PC-9 (cell line): ENCODE measurements around the gene CAPN1. TPM values are rescaled to one million over a fixed set of nuclear protein-coding genes. Genes with fewer than 3 reads are reported as not detected.
A peak's percentile ranks its signal among the peaks of the same experiment; 100 is the strongest.
"Not testable (repeated sequence)": the region's sequence is repeated elsewhere in the genome, so short reads cannot be mapped to it uniquely, and the experiment has no call there.

Source experiments
- BruUV-seq: library from RNA; stranded (reverse); fragments of 400-500 nt; replicated peaks from 2 replicates; lab custom pipeline; 2021; lab: Mats Ljungman, UMichigan
- CTCF ChIA-PET: fragments of 300-600 bp; sonication (Branson Sonifier 250); formaldehyde crosslinking; loops from one replicate; lab custom pipeline; 2022; ENCODE audit warnings: antibody characterized with exemption; lab: Charles Lee
- POLR2A ChIA-PET: fragments of 300-600 bp; sonication (Branson Sonifier 250); formaldehyde crosslinking; loops from one replicate; lab custom pipeline; 2022; ENCODE audit warnings: antibody characterized with exemption; ENCODE audit not compliant: unreplicated experiment; lab: Charles Lee
- DNase-seq, 2 experiments: peaks; one replicate each; pipeline versions ENCODE4 v3.0.0 to v3.0.0-alpha.2; 2015 to 2022; ENCODE audit warnings: mixed read lengths in 1 of 2
- H2AFZ ChIP-seq: fragments of 200-600 bp; sonication (generic); 2 replicates; pipeline ENCODE4 v1.8.1; 2017; ENCODE audit warnings: antibody characterized with exemption
- H3F3A ChIP-seq: fragments of 200-600 bp; sonication (generic); 2 replicates; pipeline ENCODE4 v1.8.1; 2017; ENCODE audit warnings: antibody characterized with exemption, mild to moderate bottlenecking, low read depth; ENCODE audit not compliant: insufficient read depth
- H3K27ac ChIP-seq: fragments of 200-600 bp; sonication (generic); 2 replicates; pipeline ENCODE4 v1.6.1; 2016; ENCODE audit warnings: mixed run types
- H3K27me3 ChIP-seq: fragments of 200-600 bp; sonication (generic); 2 replicates; pipeline ENCODE4 v1.6.1; 2016; ENCODE audit warnings: low read depth, mixed run types; ENCODE audit not compliant: insufficient read depth
- H3K36me3 ChIP-seq: fragments of 200-600 bp; sonication (generic); 2 replicates; pipeline ENCODE4 v1.6.1; 2016; ENCODE audit warnings: low read depth, mixed run types
- H3K4me1 ChIP-seq: fragments of 200-600 bp; sonication (generic); replicated peaks from 2 replicates; pipeline ENCODE4 v1.6.1; 2016; ENCODE audit warnings: mixed run types; ENCODE audit not compliant: insufficient read depth
- H3K4me2 ChIP-seq: fragments of 200-600 bp; sonication (generic); 2 replicates; pipeline ENCODE4 v1.6.1; 2017; ENCODE audit warnings: mixed run types
- H3K4me3 ChIP-seq: fragments of 200-600 bp; sonication (generic); 2 replicates; pipeline ENCODE4 v1.6.1; 2016; ENCODE audit warnings: mixed run types
- H3K79me2 ChIP-seq: fragments of 200-600 bp; sonication (generic); 2 replicates; pipeline ENCODE4 v1.6.1; 2017; ENCODE audit warnings: low read depth, mixed run types
- H3K9me2 ChIP-seq: fragments of 200-600 bp; sonication (generic); 2 replicates; pipeline ENCODE4 v1.8.1; 2017; ENCODE audit warnings: mild to moderate bottlenecking; ENCODE audit not compliant: insufficient read depth
- H3K9me3 ChIP-seq: fragments of 200-600 bp; sonication (generic); 2 replicates; pipeline ENCODE4 v1.8.1; 2016; ENCODE audit warnings: low read depth; ENCODE audit not compliant: insufficient read depth
- H4K20me1 ChIP-seq: fragments of 200-600 bp; sonication (generic); 2 replicates; pipeline ENCODE4 v1.8.1; 2017; ENCODE audit not compliant: insufficient read depth
- EZH2 ChIP-seq: fragments of 200-600 bp; sonication (generic); IDR thresholded peaks from 2 replicates; pipeline ENCODE4 v1.8.0; 2017; ENCODE audit warnings: antibody characterized with exemption, low read depth
- intact Hi-C: fragments of 100-400 bp; cut with micrococcal nuclease; formaldehyde crosslinking; loops from one replicate; pipeline ENCODE4 v1.10.0; 2022; ENCODE audit not compliant: unreplicated experiment
- total RNA-seq: library from RNA; stranded (reverse); gene quantifications from 2 replicates; pipeline ENCODE4 v1.2.3, GENCODE V29; 2021
- TF ChIP-seq, protein P1 (sequence below): fragments of 200-600 bp; sonication (generic); conservative IDR thresholded peaks from 2 replicates; pipeline ENCODE4 v1.6.1; 2017; ENCODE audit warnings: mixed run types, antibody characterized with exemption, mild to moderate bottlenecking, moderate library complexity

Gene CAPN1
- total RNA-seq, 1 experiment from 2014 or later, result 559 TPM

GRCh38 chr11:65170058-65170534 lies 11.6 kb upstream of the CAPN1 start, which contains the start of gene SPDYC:
Gene SPDYC (plus strand): TSS chr11:65170233. CDS start chr11:65171358, 1,125 bp downstream.
- peaks cover 23% of the 10 kb centered on the region; the same call in 1 of the 2 replicates for H3F3A ChIP-seq
- H3K4me2 ChIP-seq, result no peak within 1 kb of the TSS
- H3K79me2 ChIP-seq, result no peaks in the 10 kb centered on the region
- ChIA-PET POLR2A (no interaction called here), CTCF (no interaction called here)
- H3K9me2 ChIP-seq, result no peaks in the 10 kb centered on the region
- H4K20me1 ChIP-seq, result no peaks in the 10 kb centered on the region
- no peaks in the 10 kb centered on the region for H3K27me3 ChIP-seq
- DNase-seq, result no peak
- BruUV-seq, result no TSS peak
- H2AFZ ChIP-seq, result no peak within 1 kb of the TSS
- intact Hi-C loops, result no loop called here
- H3K36me3 ChIP-seq, result no peaks in the 10 kb centered on the region
- no peak within 1 kb of the TSS for H3K4me3 ChIP-seq
- H3K4me1 ChIP-seq, result peaks cover 4% of the 10 kb centered on the region; the same call in 1 of the 2 replicates
- H3K9me3 ChIP-seq, result no peaks in the 10 kb centered on the region
- H3K27ac ChIP-seq, result no peak within 1 kb of the TSS
- no peak for TF ChIP-seq EZH2
- TF ChIP-seq, protein P1, sequence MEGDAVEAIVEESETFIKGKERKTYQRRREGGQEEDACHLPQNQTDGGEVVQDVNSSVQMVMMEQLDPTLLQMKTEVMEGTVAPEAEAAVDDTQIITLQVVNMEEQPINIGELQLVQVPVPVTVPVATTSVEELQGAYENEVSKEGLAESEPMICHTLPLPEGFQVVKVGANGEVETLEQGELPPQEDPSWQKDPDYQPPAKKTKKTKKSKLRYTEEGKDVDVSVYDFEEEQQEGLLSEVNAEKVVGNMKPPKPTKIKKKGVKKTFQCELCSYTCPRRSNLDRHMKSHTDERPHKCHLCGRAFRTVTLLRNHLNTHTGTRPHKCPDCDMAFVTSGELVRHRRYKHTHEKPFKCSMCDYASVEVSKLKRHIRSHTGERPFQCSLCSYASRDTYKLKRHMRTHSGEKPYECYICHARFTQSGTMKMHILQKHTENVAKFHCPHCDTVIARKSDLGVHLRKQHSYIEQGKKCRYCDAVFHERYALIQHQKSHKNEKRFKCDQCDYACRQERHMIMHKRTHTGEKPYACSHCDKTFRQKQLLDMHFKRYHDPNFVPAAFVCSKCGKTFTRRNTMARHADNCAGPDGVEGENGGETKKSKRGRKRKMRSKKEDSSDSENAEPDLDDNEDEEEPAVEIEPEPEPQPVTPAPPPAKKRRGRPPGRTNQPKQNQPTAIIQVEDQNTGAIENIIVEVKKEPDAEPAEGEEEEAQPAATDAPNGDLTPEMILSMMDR, result no peak

- no peak overlapping the region for H3K4me2 ChIP-seq
- no peak overlapping the region for H3K27ac ChIP-seq
- TF ChIP-seq, protein P1, result no peak
- TF ChIP-seq EZH2, result no peak
- H3F3A ChIP-seq, result peaks cover 33% of the 10 kb centered on the region; the same call in 1 of the 2 replicates
- POLR2A ChIA-PET, result interaction anchor here (0.7 kb wide), 1 partner anchor 394 kb away, joined by 12 read pairs; no protein-coding TSS in a partner anchor
- no peak for DNase-seq
- no TSS peak for BruUV-seq
- no peak overlapping the region for H2AFZ ChIP-seq
- no peaks in the 10 kb centered on the region for H3K27me3 ChIP-seq
- H3K4me3 ChIP-seq, result no peak overlapping the region
- H3K9me3 ChIP-seq, result no peaks in the 10 kb centered on the region
- H3K4me1 ChIP-seq, result peaks cover 4% of the 10 kb centered on the region; the same call in 1 of the 2 replicates
- CTCF ChIA-PET, result no interaction called here
- no peaks in the 10 kb centered on the region for H4K20me1 ChIP-seq
- no peaks in the 10 kb centered on the region for H3K79me2 ChIP-seq
- H3K36me3 ChIP-seq, result no peaks in the 10 kb centered on the region
- intact Hi-C loops, result no loop called here
- no peaks in the 10 kb centered on the region for H3K9me2 ChIP-seq
Observed at GRCh38 chr11:65172600-65172999, 9.1 kb upstream of the CAPN1 start.

DNA sequence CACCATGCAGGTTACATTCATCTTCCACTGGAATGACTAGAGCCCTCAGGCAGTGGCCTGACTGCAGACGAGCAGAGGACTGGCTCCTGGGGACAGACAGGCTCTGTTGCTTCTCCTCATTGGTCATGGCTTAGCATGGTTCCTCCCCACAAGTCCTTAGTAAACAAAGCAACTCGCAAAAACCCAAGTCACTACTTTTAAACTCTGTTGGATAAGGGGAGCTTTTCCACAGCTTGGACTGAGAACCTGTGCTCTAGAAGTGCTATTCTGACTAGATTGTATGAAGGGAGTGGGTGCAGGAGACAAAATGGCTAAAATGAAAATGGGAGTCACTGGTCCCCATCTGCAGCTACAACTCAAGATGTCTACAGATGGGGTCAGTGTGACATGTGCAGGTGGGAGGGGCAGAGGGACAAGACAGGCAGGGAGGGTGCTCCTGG lies 7.1 kb upstream of the CAPN1 start:
- DNase-seq, result peak; percentile 55 to 74
- H3K4me1 ChIP-seq, BruUV-seq, H3K4me2 ChIP-seq, H4K20me1 ChIP-seq, intact Hi-C loops, H3K36me3 ChIP-seq, H3K27me3 ChIP-seq, CTCF ChIA-PET, H3K9me2 ChIP-seq, H3K79me2 ChIP-seq, H3K9me3 ChIP-seq, H3K4me3 ChIP-seq, H2AFZ ChIP-seq: not testable (repeated sequence)
- Histone ChIP-seq H3K27ac (peak overlapping the region; percentile 35; the same call in 1 of the 2 replicates), H3F3A (peaks cover 40% of the 10 kb centered on the region)
- POLR2A ChIA-PET, result interaction anchor here (0.6 to 0.7 kb wide), 2 partner anchors 40 to 52 kb away, joined by 3 to 8 read pairs; partner anchors contain the start of gene MRPL49
